Amygdala (tissue), 56 donors: ENCODE results near the gene CALM3.
"Not testable (repeated sequence)": the region's sequence is repeated elsewhere in the genome, so short reads cannot be mapped to it uniquely, and the experiment has no call there.

Source experiments
- DNase-seq, 56 donors: peaks; one replicate each; lab custom pipeline; 2025; lab: John Stamatoyannopoulos, UW

Gene CALM3

GRCh38 chr19:46613525-46613924 lies 12.4 kb downstream of the CALM3 start:
- DNase-seq, result no peak

GRCh38 chr19:46614114-46614722 lies 13.1 kb downstream of the CALM3 start:
- DNase-seq, result peak in 54 of 56 donors; percentile 29 to 92 (median 70)

GRCh38 chr19:46615966-46616365 lies 14.8 kb downstream of the CALM3 start:
- no peak for DNase-seq

GRCh38 chr19:46616631-46617322 lies 15.6 kb downstream of the CALM3 start:
- DNase-seq, result peak in 5 of 56 donors; percentile 22 to 50 (median 26)

GRCh38 chr19:46617601-46618000 lies 16.5 kb downstream of the CALM3 start:
- DNase-seq, result no peak

GRCh38 chr19:46618670-46619231 lies 17.6 kb downstream of the CALM3 start:
- no peak for DNase-seq

- no peak for DNase-seq
These were observed 19.1 kb downstream of the CALM3 start for GRCh38 chr19:46620267-46620666.

- no peak for DNase-seq
These were observed 19.6 kb downstream of the CALM3 start for GRCh38 chr19:46620716-46621115.

- DNase-seq, result no peak
These were observed 20.3 kb downstream of the CALM3 start for GRCh38 chr19:46621191-46622117.

GRCh38 chr19:46622118-46622446 lies 21.0 kb downstream of the CALM3 start:
- no peak for DNase-seq

GRCh38 chr19:46623915-46624502 lies 22.9 kb downstream of the CALM3 start:
- no peak for DNase-seq

- DNase-seq, result no peak
These were observed 24.0 kb downstream of the CALM3 start, which contains the start of gene PTGIR for GRCh38 chr19:46624958-46625661. Gene PTGIR (minus strand): TSS chr19:46625089. CDS start chr19:46624225, 864 bp downstream.

- DNase-seq, result no peak
These were observed 24.6 kb downstream of the CALM3 start for GRCh38 chr19:46625731-46626130.

- DNase-seq, result no peak
These were observed 25.3 kb downstream of the CALM3 start for GRCh38 chr19:46626446-46626845.

GRCh38 chr19:46628970-46629369 lies 27.8 kb downstream of the CALM3 start:
- DNase-seq, result not testable (repeated sequence)

- DNase-seq, result no peak
These were observed 28.5 kb downstream of the CALM3 start for GRCh38 chr19:46629546-46630025.

- DNase-seq, result no peak
These were observed 29.6 kb downstream of the CALM3 start for GRCh38 chr19:46630586-46631205.

- DNase-seq, result no peak
These were observed 30.4 kb downstream of the CALM3 start for GRCh38 chr19:46631481-46631880.

GRCh38 chr19:46633130-46633529 lies 32.0 kb downstream of the CALM3 start:
- DNase-seq, result no peak
